Progenitor cell of endocrine pancreas (in vitro differentiated cells): ENCODE measurements around the gene FIZ1. TPM values are rescaled to one million over a fixed set of nuclear protein-coding genes. Genes with fewer than 3 reads are reported as not detected.
A peak's percentile ranks its signal among the peaks of the same experiment; 100 is the strongest.
"Not testable (repeated sequence)": the region's sequence is repeated elsewhere in the genome, so short reads cannot be mapped to it uniquely, and the experiment has no call there.

Experiments used
- DNase-seq: peaks from one replicate; pipeline ENCODE4 v3.0.0; 2021; ENCODE audit warnings: low spot score; ENCODE audit not compliant: unreplicated experiment
- H3K27ac Mint-ChIP-seq: 2 replicates; pipeline ENCODE4 v1.8.0; 2021; ENCODE audit warnings: mild to moderate bottlenecking, moderate library complexity, mixed read lengths
- H3K27me3 Mint-ChIP-seq: 2 replicates; pipeline ENCODE4 v1.8.0; 2021; ENCODE audit warnings: mixed read lengths
- H3K36me3 Mint-ChIP-seq: 2 replicates; pipeline ENCODE4 v1.8.0; 2022; ENCODE audit warnings: mixed read lengths; ENCODE audit not compliant: insufficient read depth
- H3K4me1 Mint-ChIP-seq: 2 replicates; pipeline ENCODE4 v1.8.0; 2021; ENCODE audit warnings: low read depth, mixed read lengths
- H3K4me3 Mint-ChIP-seq: 2 replicates; pipeline ENCODE4 v1.8.0; 2021; ENCODE audit warnings: low read depth, mild to moderate bottlenecking, moderate library complexity, mixed read lengths
- H3K9me3 Mint-ChIP-seq: 2 replicates; pipeline ENCODE4 v1.8.0; 2021; ENCODE audit warnings: low read depth, mixed read lengths
- total RNA-seq: library from RNA; stranded (reverse); gene quantifications from 2 replicates; pipeline ENCODE4 v1.2.1, GENCODE V29; 2021
- TF ChIP-seq, protein P1 (sequence below): fragments of 200-600 bp; sonication (generic); IDR thresholded peaks from one replicate; pipeline ENCODE4 v1.5.0; 2021; ENCODE audit warnings: antibody characterized with exemption, mild to moderate bottlenecking; ENCODE audit not compliant: unreplicated experiment

The FIZ1 gene
- total RNA-seq, 1 donor from 2014 or later = 39.0 TPM

GRCh38 chr19:55578761-55579747 is 20.3 kb downstream of the FIZ1 start:
- peaks cover 17% of the 10 kb centered on the region for H3K36me3 Mint-ChIP-seq
- TF ChIP-seq, protein P1, sequence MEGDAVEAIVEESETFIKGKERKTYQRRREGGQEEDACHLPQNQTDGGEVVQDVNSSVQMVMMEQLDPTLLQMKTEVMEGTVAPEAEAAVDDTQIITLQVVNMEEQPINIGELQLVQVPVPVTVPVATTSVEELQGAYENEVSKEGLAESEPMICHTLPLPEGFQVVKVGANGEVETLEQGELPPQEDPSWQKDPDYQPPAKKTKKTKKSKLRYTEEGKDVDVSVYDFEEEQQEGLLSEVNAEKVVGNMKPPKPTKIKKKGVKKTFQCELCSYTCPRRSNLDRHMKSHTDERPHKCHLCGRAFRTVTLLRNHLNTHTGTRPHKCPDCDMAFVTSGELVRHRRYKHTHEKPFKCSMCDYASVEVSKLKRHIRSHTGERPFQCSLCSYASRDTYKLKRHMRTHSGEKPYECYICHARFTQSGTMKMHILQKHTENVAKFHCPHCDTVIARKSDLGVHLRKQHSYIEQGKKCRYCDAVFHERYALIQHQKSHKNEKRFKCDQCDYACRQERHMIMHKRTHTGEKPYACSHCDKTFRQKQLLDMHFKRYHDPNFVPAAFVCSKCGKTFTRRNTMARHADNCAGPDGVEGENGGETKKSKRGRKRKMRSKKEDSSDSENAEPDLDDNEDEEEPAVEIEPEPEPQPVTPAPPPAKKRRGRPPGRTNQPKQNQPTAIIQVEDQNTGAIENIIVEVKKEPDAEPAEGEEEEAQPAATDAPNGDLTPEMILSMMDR = no peak
- H3K9me3 Mint-ChIP-seq = no peaks in the 10 kb centered on the region
- H3K4me3 Mint-ChIP-seq = peak overlapping the region; percentile 92
- H3K27ac Mint-ChIP-seq = peak overlapping the region; percentile 87
- H3K4me1 Mint-ChIP-seq = peaks cover 20% of the 10 kb centered on the region
- no peaks in the 10 kb centered on the region for H3K27me3 Mint-ChIP-seq
- DNase-seq = no peak

DNA sequence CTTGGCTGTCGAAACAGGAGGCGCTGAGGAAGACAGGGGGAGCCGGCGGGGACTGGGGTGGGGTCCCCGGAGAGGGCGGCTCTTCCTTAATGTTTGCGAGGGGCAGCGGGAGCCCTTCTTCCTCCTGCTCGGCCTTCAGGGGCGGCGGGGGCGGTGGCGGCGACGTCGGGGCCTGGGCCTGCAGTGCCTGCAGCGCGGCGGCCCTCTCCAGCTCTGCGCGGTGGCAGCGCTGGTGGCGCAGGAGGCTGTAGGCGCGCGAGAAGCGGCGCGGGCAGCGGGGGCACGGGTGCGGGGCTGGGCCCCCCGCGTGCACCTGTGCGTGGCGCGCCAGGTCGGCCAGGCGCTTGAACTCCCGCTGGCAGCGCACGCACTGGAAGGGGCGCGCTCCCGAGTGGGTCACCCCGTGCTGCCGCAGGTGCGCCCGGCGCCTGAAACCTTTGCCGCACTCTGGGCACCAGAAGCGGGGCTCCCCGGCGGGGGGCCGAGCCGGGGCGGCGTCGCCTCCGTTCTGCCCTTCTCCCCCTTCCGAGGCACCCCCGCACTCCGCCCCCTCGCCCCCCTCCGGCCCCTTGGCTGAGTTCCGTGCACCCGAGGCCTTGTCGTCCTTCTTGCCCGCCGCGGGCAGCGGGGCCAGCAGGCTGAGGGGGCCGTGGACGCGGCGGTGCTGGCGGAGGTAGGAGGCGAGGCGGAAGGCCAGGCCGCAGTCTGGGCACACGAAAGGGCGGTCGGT is 21.1 kb downstream of the FIZ1 start:
- DNase-seq = no peak
- TF ChIP-seq, protein P1 = no peak
- Mint-ChIP-seq H3K4me1 (peaks cover 20% of the 10 kb centered on the region), H3K9me3 (no peaks in the 10 kb centered on the region), H3K4me3 (no peak overlapping the region), H3K36me3 (peaks cover 17% of the 10 kb centered on the region), H3K27ac (no peak overlapping the region), H3K27me3 (no peaks in the 10 kb centered on the region)

GRCh38 chr19:55576746-55577145 is 22.6 kb downstream of the FIZ1 start:
- TF ChIP-seq, protein P1 = no peak
- DNase-seq = no peak
- H3K27ac Mint-ChIP-seq = peak overlapping the region; percentile 84
- H3K4me3 Mint-ChIP-seq = peak overlapping the region; percentile 55
- no peaks in the 10 kb centered on the region for H3K27me3 Mint-ChIP-seq
- peaks cover 17% of the 10 kb centered on the region for H3K36me3 Mint-ChIP-seq
- no peaks in the 10 kb centered on the region for H3K9me3 Mint-ChIP-seq
- H3K4me1 Mint-ChIP-seq = peaks cover 15% of the 10 kb centered on the region

DNA sequence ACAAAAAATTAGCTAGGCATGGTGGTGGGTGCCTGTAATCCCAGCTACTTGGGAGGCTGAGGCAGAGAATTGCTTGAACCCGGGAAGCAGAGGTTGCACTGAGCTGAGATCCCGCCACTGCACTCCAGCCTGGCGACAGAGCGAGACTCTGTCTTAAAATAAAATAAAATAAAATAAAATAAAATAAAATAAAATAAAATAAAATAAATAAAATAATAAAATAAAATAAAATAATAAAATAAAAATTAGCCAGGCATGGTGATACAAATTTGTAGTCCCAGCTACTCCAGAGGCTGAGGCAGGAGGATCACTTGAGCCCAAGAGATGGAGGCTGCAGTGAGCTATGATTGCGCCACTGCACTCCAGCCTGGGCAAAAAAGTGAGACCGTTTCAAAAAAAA is 25.4 kb downstream of the FIZ1 start:
- not testable (repeated sequence) for H3K27me3 Mint-ChIP-seq, H3K4me1 Mint-ChIP-seq

GRCh38 chr19:55569477-55569876 is 29.8 kb downstream of the FIZ1 start:
- H3K27me3 Mint-ChIP-seq, H3K4me3 Mint-ChIP-seq, H3K4me1 Mint-ChIP-seq, DNase-seq, H3K9me3 Mint-ChIP-seq, H3K36me3 Mint-ChIP-seq, H3K27ac Mint-ChIP-seq: not testable (repeated sequence)

More for the DNA sequence above, 25.4 kb downstream of the FIZ1 start:
- not testable (repeated sequence) for H3K4me3 Mint-ChIP-seq, DNase-seq, H3K9me3 Mint-ChIP-seq, H3K27ac Mint-ChIP-seq
- peaks cover 13% of the 10 kb centered on the region for H3K36me3 Mint-ChIP-seq

DNA sequence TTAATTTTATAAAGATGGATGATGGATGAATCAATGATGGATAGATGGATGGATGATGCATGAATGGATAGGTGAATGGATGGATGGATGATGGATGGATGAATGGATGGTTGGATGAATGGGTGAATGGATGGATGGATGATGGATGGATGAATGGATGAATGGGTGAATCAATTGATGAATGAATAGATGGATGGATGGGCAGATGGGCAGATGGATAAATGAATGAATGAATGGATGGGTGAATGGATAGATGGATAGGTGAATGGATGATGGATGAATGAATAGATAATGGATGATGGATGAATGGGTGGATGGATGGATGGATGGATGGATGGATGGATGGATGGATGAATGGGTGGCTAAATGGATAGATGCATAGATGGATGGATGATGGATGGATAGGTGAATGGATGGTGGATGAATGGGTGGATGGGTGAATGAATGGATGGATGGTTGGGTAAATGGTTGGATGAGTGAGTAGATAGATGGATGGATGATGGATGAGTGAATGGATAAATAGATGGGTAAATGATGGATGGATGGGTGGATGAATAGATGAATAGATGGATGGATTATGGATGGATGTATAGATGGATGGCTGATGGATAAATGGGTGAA is 31.5 kb downstream of the FIZ1 start:
- Mint-ChIP-seq H3K27ac (no peak overlapping the region), H3K36me3 (no peaks in the 10 kb centered on the region), H3K9me3 (no peaks in the 10 kb centered on the region), H3K4me3 (no peak overlapping the region), H3K4me1 (peaks cover 2% of the 10 kb centered on the region), H3K27me3 (peaks cover 11% of the 10 kb centered on the region)
- TF ChIP-seq, protein P1 = no peak
- DNase-seq = no peak
